GM13977 (cell line): ENCODE results near the gene LRIG2.
"Not testable (repeated sequence)": the region's sequence is repeated elsewhere in the genome, so short reads cannot be mapped to it uniquely, and the experiment has no call there.

Experiments
- DNase-seq: peaks from one replicate; pipeline ENCODE4 v3.0.0; 2012; ENCODE audit warnings: low spot score
- in situ Hi-C: fragments of 300-500 bp; cut with MboI; formaldehyde crosslinking; loops from one replicate; pipeline ENCODE4 v1.12.0; 2022; ENCODE audit warnings: low sequenced_read_pairs, low pct_unique_long_range_greater_than_20kb, mixed read lengths, inconsistent platforms; ENCODE audit not compliant: unreplicated experiment
- TF ChIP-seq, protein P1 (sequence below): IDR thresholded peaks from 2 replicates; pipeline ENCODE4 v1.5.1; 2012; ENCODE audit warnings: mild to moderate bottlenecking, control low read depth; ENCODE audit not compliant: insufficient read depth; ENCODE audit errors: extremely low read depth, missing control alignments

Gene LRIG2

GRCh38 chr1:113046569-113046968 lies 26.4 kb upstream of the LRIG2 start:
- TF ChIP-seq, protein P1, sequence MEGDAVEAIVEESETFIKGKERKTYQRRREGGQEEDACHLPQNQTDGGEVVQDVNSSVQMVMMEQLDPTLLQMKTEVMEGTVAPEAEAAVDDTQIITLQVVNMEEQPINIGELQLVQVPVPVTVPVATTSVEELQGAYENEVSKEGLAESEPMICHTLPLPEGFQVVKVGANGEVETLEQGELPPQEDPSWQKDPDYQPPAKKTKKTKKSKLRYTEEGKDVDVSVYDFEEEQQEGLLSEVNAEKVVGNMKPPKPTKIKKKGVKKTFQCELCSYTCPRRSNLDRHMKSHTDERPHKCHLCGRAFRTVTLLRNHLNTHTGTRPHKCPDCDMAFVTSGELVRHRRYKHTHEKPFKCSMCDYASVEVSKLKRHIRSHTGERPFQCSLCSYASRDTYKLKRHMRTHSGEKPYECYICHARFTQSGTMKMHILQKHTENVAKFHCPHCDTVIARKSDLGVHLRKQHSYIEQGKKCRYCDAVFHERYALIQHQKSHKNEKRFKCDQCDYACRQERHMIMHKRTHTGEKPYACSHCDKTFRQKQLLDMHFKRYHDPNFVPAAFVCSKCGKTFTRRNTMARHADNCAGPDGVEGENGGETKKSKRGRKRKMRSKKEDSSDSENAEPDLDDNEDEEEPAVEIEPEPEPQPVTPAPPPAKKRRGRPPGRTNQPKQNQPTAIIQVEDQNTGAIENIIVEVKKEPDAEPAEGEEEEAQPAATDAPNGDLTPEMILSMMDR = no peak
- DNase-seq = no peak
- in situ Hi-C loops = no loop called here

DNA sequence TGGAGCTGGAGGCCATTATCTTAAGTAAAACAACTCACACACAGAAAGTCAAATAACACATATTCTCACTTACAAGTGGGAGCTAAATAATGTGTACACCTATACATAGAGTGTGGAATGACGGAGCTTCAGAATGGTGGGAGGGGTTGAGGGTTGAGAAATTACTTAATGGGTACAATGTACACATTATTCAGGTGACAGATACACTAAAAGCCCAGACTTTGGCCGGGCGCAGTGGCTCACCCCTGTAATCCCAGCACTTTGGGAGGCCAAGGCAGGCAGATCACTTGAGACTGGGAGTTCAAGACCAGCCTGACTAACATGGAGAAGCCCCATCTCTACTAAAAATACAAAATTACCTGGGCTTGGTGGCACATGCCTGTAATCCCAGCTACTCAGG lies 24.9 kb upstream of the LRIG2 start:
- TF ChIP-seq, protein P1 = no peak
- in situ Hi-C loops = no loop called here
- DNase-seq = no peak

GRCh38 chr1:113053344-113054126 lies 19.5 kb upstream of the LRIG2 start:
- TF ChIP-seq, protein P1 = no peak
- in situ Hi-C loops = loop anchor here (10.0 kb wide), 1 partner anchor 169 kb away; no protein-coding TSS in a partner anchor
- DNase-seq = no peak

GRCh38 chr1:113055570-113055969 lies 17.4 kb upstream of the LRIG2 start:
- TF ChIP-seq, protein P1 = no peak
- in situ Hi-C loops = loop anchor here (10.0 kb wide), 1 partner anchor 171 kb away; no protein-coding TSS in a partner anchor
- DNase-seq = no peak

DNA sequence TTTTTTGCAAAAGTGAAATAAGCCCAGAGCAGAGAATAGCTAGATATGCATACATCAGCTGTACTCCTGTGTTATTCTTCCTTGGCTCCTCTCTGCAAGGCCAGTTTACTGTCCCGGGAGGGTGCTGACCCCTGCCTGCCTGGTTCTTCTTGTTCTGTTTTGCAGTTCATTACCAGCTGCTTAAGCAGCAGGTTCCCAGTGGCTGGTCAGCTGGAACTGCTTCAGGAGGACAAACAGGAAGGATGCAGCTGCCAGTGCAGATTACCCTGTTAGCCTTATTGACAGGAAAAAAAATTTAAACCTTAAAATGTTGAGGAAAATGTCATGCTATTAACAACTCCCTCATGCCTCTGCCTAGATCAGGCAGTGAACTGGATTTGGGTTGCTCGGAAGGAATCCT lies 16.0 kb upstream of the LRIG2 start:
- DNase-seq = no peak
- in situ Hi-C loops = loop anchor here (10.0 kb wide), 1 partner anchor 172 kb away; no protein-coding TSS in a partner anchor
- TF ChIP-seq, protein P1 = no peak

- TF ChIP-seq, protein P1 = no peak
- no peak for DNase-seq
- in situ Hi-C loops = loop anchor here (10.0 kb wide), 1 partner anchor 174 kb away; no protein-coding TSS in a partner anchor
Observed at GRCh38 chr1:113058941-113059706, 13.9 kb upstream of the LRIG2 start.

- in situ Hi-C loops = not testable (repeated sequence)
Observed at GRCh38 chr1:113063456-113063855, 9.5 kb upstream of the LRIG2 start.

More at GRCh38 chr1:113063456-113063855, 9.5 kb upstream of the LRIG2 start:
- DNase-seq = not testable (repeated sequence)
